ENCODE results near the gene SLC16A9.
"Not testable (repeated sequence)": the region's sequence is repeated elsewhere in the genome, so short reads cannot be mapped to it uniquely, and the experiment has no call there.

The SLC16A9 gene

GRCh38 chr10:59741048-59741447, 31.4 kb upstream of the SLC16A9 start:
- no peak for FAIRE-seq

GRCh38 chr10:59736749-59737148, 27.1 kb upstream of the SLC16A9 start:
- no peak for TF ChIP-seq TAF1 (IDR thresholded peaks at IDR 0.05; ENCODE audit: borderline replicate concordance, low read depth, low read length)
- no peak for TF ChIP-seq POLR2AphosphoS5 (IDR thresholded peaks at IDR 0.05; ENCODE audit: low read depth, low read length)
- TF ChIP-seq POLR2A (IDR thresholded peaks at IDR 0.05; ENCODE audit: low read depth, low read length) = no peak
- DNase-seq (ENCODE audit: insufficient read length) (no peak), FAIRE-seq (no peak)

More at GRCh38 chr10:59741048-59741447, 31.4 kb upstream of the SLC16A9 start:
- TF ChIP-seq POLR2AphosphoS5 (IDR thresholded peaks at IDR 0.05; ENCODE audit: low read depth, low read length) = no peak
- TF ChIP-seq TAF1 (IDR thresholded peaks at IDR 0.05; ENCODE audit: borderline replicate concordance, low read depth, low read length) = no peak
- no peak for TF ChIP-seq POLR2A (IDR thresholded peaks at IDR 0.05; ENCODE audit: low read depth, low read length)
- DNase-seq (ENCODE audit: insufficient read length) = no peak

DNA sequence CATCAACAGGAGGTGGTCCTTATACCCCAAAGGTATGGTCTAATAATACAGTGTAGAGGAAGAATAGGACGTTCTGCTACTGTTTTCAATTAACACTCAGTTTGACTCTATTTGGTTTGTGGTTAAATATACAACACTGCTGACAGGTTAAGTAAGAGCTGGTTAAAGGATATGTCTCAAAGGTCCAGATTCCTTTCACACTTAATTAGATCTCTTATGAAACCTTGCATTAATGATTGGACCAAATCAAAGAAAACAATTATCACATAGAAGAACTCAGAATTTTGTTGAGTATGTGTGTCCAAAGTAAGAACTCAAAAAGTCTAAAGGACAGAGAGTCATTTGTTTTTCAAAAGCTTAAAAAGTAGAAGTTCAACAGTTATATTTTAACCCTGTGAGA, 25.6 kb upstream of the SLC16A9 start:
- DNase-seq (ENCODE audit: insufficient read length) = no peak
- no peak for TF ChIP-seq POLR2AphosphoS5 (IDR thresholded peaks at IDR 0.05; ENCODE audit: low read depth, low read length)
- no peak for TF ChIP-seq TAF1 (IDR thresholded peaks at IDR 0.05; ENCODE audit: borderline replicate concordance, low read depth, low read length)
- TF ChIP-seq POLR2A (IDR thresholded peaks at IDR 0.05; ENCODE audit: low read depth, low read length) = no peak
- FAIRE-seq = no peak

GRCh38 chr10:59734014-59734462, 24.4 kb upstream of the SLC16A9 start:
- DNase-seq (ENCODE audit: insufficient read length) (no peak), FAIRE-seq (no peak)
- TF ChIP-seq POLR2AphosphoS5 (IDR thresholded peaks at IDR 0.05; ENCODE audit: low read depth, low read length) (no peak), TAF1 (IDR thresholded peaks at IDR 0.05; ENCODE audit: borderline replicate concordance, low read depth, low read length) (no peak), POLR2A (IDR thresholded peaks at IDR 0.05; ENCODE audit: low read depth, low read length) (no peak)

DNA sequence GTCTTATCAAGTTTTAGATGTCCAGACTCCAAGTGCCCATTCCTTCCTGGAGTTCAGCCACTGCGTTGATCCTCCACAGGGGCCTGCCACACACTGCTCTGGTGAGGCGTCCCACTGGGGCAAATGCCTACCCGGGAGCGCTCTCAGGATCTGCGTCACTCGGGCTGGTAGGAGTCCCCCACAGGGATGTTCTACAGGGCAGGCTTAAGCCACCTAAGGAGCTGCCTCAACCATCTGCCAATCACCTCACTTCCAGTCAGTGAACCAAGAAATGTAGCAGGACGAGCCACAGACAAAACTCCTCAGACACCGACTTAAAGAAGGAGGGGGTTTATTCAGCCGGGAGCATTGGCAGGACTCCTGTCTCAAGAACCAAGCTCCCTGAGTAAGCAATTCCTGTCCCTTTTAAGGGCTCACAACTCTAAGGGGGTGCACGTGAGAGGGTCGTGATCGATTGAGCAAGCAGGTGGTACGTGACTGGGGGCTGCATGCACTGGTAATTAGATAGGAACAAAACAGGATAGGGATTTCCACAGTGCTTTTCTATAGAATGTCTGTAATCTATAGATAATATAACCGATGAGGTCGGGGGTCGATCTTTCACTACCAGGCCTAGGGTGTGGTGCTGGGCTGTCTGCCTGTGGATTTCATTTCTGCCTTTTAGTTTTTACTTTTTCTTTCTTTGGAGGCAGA, 23.8 kb upstream of the SLC16A9 start:
- not testable (repeated sequence) for DNase-seq (ENCODE audit: insufficient read length); FAIRE-seq

- not testable (repeated sequence) for FAIRE-seq
Measured at GRCh38 chr10:59732849-59733248, 23.2 kb upstream of the SLC16A9 start.

DNA sequence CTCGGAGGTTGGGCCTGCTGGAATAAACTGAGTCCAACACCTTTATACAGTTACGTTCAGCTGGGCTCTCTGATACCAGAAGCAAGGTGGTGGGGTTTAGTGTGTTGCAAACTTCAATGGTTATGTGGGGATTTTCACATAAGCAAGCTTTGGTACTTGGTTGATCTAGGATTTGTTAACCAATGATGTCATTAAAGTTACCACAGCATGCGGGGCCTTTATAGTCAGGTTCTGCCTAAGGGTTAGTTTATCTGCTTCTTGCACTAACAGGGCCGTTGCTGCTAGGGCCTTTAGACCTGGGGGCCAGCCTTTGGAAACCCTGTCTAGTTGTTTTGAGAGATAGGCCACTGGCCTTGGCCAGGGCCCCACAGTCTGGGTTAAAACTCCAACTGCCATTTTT, 19.5 kb upstream of the SLC16A9 start:
- not testable (repeated sequence) for FAIRE-seq; DNase-seq (ENCODE audit: insufficient read length)

More at GRCh38 chr10:59732849-59733248, 23.2 kb upstream of the SLC16A9 start:
- DNase-seq (ENCODE audit: insufficient read length) = not testable (repeated sequence)

GRCh38 chr10:59724098-59724938, 14.7 kb upstream of the SLC16A9 start:
- FAIRE-seq = no peak
- DNase-seq (ENCODE audit: insufficient read length) = no peak
- TF ChIP-seq POLR2A (IDR thresholded peaks at IDR 0.05; ENCODE audit: low read depth, low read length) (no peak), TAF1 (IDR thresholded peaks at IDR 0.05; ENCODE audit: borderline replicate concordance, low read depth, low read length) (no peak), POLR2AphosphoS5 (IDR thresholded peaks at IDR 0.05; ENCODE audit: low read depth, low read length) (no peak)

- no peak for FAIRE-seq
- no peak for TF ChIP-seq TAF1 (IDR thresholded peaks at IDR 0.05; ENCODE audit: borderline replicate concordance, low read depth, low read length)
- DNase-seq (ENCODE audit: insufficient read length) = no peak
Measured at GRCh38 chr10:59720377-59720776, 10.7 kb upstream of the SLC16A9 start.

DNA sequence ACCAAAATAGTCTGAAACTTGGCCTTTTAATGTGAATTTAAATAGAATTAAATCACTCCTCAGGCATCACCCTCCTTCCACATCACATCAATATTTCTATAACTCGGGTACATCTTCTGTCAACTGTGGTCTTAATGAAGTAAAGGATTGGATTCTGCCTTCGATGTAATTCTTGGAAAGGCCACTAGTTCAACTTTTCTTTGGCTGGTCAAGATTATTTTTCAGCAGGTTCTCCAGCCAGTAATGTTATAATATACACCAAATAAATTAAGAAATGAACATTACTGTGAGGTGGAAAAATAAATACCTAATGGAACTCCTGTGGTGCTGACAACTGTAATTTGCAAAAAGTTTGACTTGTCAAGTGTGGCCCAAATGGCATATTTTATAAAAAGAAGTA, 9.7 kb upstream of the SLC16A9 start:
- no peak for FAIRE-seq
- DNase-seq (ENCODE audit: insufficient read length) = no peak
- TF ChIP-seq POLR2A (IDR thresholded peaks at IDR 0.05; ENCODE audit: low read depth, low read length) (no peak), POLR2AphosphoS5 (IDR thresholded peaks at IDR 0.05; ENCODE audit: low read depth, low read length) (no peak), TAF1 (IDR thresholded peaks at IDR 0.05; ENCODE audit: borderline replicate concordance, low read depth, low read length) (no peak)

- TF ChIP-seq POLR2AphosphoS5 (IDR thresholded peaks at IDR 0.05; ENCODE audit: low read depth, low read length) = no peak
- no peak for TF ChIP-seq TAF1 (IDR thresholded peaks at IDR 0.05; ENCODE audit: borderline replicate concordance, low read depth, low read length)
- no peak for TF ChIP-seq POLR2A (IDR thresholded peaks at IDR 0.05; ENCODE audit: low read depth, low read length)
- DNase-seq (ENCODE audit: insufficient read length) = no peak
- no peak for FAIRE-seq
Measured at GRCh38 chr10:59718257-59718656, 8.6 kb upstream of the SLC16A9 start.

- DNase-seq (ENCODE audit: insufficient read length) (no peak), FAIRE-seq (no peak)
- no peak for TF ChIP-seq TAF1 (IDR thresholded peaks at IDR 0.05; ENCODE audit: borderline replicate concordance, low read depth, low read length)
- no peak for TF ChIP-seq POLR2AphosphoS5 (IDR thresholded peaks at IDR 0.05; ENCODE audit: low read depth, low read length)
- TF ChIP-seq POLR2A (IDR thresholded peaks at IDR 0.05; ENCODE audit: low read depth, low read length) = no peak
Measured at GRCh38 chr10:59713196-59713821, 3.7 kb upstream of the SLC16A9 start.

Measured in GM12892 (cell line).